ENCODE results near the gene CDH3. TPM values are rescaled to one million over a fixed set of nuclear protein-coding genes. Genes with fewer than 3 reads are reported as not detected.

Gene CDH3
- total and polyA plus RNA-seq, 2 of the 13 experiments (the other 11 are each of a cell fraction or from before 2014, with no cell fraction given): 0.11 TPM; not detected in 1

DNA sequence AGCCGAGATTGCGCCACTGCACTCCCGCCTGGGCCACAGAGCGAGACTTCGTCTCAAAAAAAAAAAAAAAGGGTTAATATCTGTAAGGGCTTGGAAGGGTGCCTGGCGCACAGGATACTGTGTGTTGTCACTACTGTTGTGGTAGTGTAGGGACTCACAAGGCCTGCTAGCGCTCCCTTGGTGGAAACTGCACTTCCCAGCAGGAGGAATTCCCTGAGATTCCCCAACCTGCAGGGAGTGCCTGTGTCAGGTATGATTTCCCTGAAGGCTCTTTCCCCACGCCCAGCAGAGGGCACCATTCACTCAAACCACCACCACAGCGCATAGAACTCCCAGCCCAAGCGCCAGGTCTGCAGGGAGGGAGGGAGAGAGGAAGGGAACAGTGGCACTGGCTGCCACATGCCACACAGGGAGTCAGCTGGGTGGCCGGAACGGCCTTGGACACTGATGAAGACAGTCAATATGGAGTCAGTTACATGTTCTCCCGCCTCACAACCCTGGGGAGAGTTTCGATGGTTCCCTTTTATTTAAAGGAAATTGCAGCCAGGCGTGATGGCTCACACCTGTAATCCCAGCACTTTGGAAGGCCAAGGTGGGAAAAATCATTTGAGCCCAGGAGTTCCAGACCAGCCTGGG, 59.2 kb downstream of the CDH3 start (continued):
- TF ChIP-seq, protein P1, sequence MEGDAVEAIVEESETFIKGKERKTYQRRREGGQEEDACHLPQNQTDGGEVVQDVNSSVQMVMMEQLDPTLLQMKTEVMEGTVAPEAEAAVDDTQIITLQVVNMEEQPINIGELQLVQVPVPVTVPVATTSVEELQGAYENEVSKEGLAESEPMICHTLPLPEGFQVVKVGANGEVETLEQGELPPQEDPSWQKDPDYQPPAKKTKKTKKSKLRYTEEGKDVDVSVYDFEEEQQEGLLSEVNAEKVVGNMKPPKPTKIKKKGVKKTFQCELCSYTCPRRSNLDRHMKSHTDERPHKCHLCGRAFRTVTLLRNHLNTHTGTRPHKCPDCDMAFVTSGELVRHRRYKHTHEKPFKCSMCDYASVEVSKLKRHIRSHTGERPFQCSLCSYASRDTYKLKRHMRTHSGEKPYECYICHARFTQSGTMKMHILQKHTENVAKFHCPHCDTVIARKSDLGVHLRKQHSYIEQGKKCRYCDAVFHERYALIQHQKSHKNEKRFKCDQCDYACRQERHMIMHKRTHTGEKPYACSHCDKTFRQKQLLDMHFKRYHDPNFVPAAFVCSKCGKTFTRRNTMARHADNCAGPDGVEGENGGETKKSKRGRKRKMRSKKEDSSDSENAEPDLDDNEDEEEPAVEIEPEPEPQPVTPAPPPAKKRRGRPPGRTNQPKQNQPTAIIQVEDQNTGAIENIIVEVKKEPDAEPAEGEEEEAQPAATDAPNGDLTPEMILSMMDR (CRISPR knock-in tag; IDR thresholded peaks at IDR 0.05): peak; percentile 99
- TF ChIP-seq NAIF1 (CRISPR knock-in tag; IDR thresholded peaks at IDR 0.05; ENCODE audit: borderline replicate concordance) (no peak), ZBTB38 (CRISPR knock-in tag; IDR thresholded peaks at IDR 0.05) (peak; percentile 60; the same call in 1 of the 2 replicates), ZNF367 (CRISPR knock-in tag; IDR thresholded peaks at IDR 0.05; ENCODE audit: borderline replicate concordance) (no peak)
- TF ChIP-seq, protein P2, sequence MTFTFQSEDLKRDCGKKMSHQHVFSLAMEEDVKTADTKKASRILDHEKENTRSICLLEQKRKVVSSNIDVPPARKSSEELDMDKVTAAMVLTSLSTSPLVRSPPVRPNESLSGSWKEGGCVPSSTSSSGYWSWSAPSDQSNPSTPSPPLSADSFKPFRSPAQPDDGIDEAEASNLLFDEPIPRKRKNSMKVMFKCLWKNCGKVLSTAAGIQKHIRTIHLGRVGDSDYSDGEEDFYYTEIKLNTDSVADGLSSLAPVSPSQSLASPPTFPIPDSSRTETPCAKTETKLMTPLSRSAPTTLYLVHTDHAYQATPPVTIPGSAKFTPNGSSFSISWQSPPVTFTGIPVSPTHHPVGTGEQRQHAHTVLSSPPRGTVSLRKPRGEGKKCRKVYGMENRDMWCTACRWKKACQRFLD (CRISPR knock-in tag; IDR thresholded peaks at IDR 0.05; ENCODE audit: borderline replicate concordance): no peak

DNA sequence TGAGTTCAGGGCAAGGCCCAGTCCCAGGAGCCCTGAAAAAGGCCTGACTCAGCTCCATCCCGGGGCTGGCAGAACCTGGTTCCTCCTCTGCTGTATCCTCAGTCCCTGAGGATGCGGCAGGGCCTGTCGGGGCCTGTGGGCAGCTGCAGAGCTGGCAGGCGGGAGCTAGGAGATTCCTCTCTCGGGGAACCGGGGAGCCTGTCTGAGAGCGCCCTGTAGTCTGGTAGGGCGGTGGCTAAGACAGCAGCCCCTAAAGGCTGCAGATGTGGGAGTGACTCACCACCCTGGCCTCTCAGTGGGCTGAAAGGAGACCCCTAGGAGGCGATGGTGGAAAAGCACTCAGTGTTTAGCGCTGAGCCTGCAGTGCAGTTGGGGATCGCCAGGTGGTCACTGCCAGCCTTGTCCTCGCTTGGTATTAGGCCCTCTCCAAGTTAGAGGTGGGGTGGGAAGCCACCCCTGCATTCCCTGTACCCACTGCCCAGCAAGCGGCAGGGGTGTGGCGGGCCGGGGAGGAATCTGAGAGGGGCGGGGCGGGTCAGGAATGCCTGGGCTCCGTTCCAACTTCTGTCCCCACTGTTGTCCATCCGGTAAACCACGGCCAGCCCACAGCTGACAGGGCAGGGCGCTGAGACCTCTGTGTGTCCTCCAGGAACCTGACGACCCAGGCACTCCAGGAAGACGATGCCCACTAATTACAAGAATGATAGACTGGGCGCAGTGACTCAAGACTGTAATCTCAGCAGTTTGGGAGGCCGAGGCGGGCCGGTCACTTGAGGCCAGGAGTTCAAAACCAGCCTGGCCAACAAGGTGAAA, 62.4 kb downstream of the CDH3 start:
- H3K4me1 ChIP-seq (ENCODE audit: insufficient read depth, low read length): peaks cover 40% of the 10 kb centered on the region
- WGBS (ENCODE audit: low lambda C conversion rate): 5% methylated on average over 11 of the region's 27 CpGs
- peak; percentile 46 for FAIRE-seq
- peak overlapping the region; percentile 71 for H3K4me2 ChIP-seq (ENCODE audit: low read depth, low read length)
- no peak overlapping the region for H3K9ac ChIP-seq (ENCODE audit: insufficient read depth, low read depth, low read length)
- H3K9me3 ChIP-seq (ENCODE audit: low read length): no peaks in the 10 kb centered on the region
- H4K20me1 ChIP-seq (ENCODE audit: insufficient read depth, low read length): no peaks in the 10 kb centered on the region
- no peak overlapping the region for H3K27ac ChIP-seq (ENCODE audit: extremely low read length, insufficient read depth, low read length)
- H2AFZ ChIP-seq (ENCODE audit: low read length): no peak overlapping the region
- peak overlapping the region in 1 of 3 experiments; percentile 47; a peak in 1 of 6 replicates for H3K4me3 ChIP-seq (replicated peaks in 1 of 3; ENCODE audit: insufficient read depth in 1 of 3, low read depth in 2 of 3, low read length in 3 of 3)
- ATAC-seq: peak; percentile 88
- H3K79me2 ChIP-seq (ENCODE audit: insufficient read depth, low read length): no peaks in the 10 kb centered on the region
- H3K27me3 ChIP-seq (ENCODE audit: control insufficient read depth in 1 of 2, insufficient read depth in 2 of 2, low read length in 2 of 2): peaks cover 0 to 19% of the 10 kb centered on the region in 2 experiments; a peak in 2 of 5 replicates
- H3K36me3 ChIP-seq (replicated peaks in 1 of 2; ENCODE audit: control insufficient read depth in 1 of 2, insufficient read depth in 2 of 2, low read length in 2 of 2): no peaks in the 10 kb centered on the region
- BruUV-seq (replicated peaks): no TSS peak
- in situ Hi-C loops (cut with HindIII; ENCODE audit: extremely low pct_ligation_motif_present, low pct_unique_long_range_greater_than_20kb): loop anchor here (25.0 kb wide), 1 partner anchor 405 kb away; the partner anchor contains the start of gene HAS3
- intact Hi-C loops (cut with micrococcal nuclease; ENCODE audit: unreplicated experiment): loop anchor here (1.0 to 2.0 kb wide), 2 partner anchors 79 to 85 kb away; no protein-coding TSS in a partner anchor
- CTCF ChIA-PET (ENCODE audit: low intra/inter-chr PET ratio, low total read pairs): interaction anchor here (1.0 to 3.7 kb wide), 2 partner anchors 93 to 136 kb away, joined by 3 to 25 read pairs; partner anchors contain the start of gene TANGO6
- peak; percentile 81 for DNase-seq (ENCODE audit: low spot score)
- POLR2A ChIA-PET: interaction anchor here (0.7 to 2.9 kb wide), 6 partner anchors 15 to 178 kb away, joined by 3 to 19 read pairs (median 4); no protein-coding TSS in a partner anchor
- TF ChIP-seq SALL1 (CRISPR knock-in tag; IDR thresholded peaks at IDR 0.05) (peak; percentile 57; the same call in 1 of the 2 replicates), RAD21 (CRISPR knock-in tag; IDR thresholded peaks at IDR 0.05) (peak; percentile 83), ZNF775 (CRISPR knock-in tag; IDR thresholded peaks at IDR 0.05; ENCODE audit: borderline replicate concordance) (no peak), GATAD2A (CRISPR knock-in tag; IDR thresholded peaks at IDR 0.05) (peak; percentile 80), ZSCAN22 (CRISPR knock-in tag; IDR thresholded peaks at IDR 0.05) (no peak), CBX2 (IDR thresholded peaks at IDR 0.05; ENCODE audit: low read depth, low read length) (no peak), CBX2 (CRISPR knock-in tag; IDR thresholded peaks at IDR 0.05; ENCODE audit: low read depth) (0 out of 2 replicates have a peak, but pooled peaks have one; percentile 12)
- TF ChIP-seq, protein P3, sequence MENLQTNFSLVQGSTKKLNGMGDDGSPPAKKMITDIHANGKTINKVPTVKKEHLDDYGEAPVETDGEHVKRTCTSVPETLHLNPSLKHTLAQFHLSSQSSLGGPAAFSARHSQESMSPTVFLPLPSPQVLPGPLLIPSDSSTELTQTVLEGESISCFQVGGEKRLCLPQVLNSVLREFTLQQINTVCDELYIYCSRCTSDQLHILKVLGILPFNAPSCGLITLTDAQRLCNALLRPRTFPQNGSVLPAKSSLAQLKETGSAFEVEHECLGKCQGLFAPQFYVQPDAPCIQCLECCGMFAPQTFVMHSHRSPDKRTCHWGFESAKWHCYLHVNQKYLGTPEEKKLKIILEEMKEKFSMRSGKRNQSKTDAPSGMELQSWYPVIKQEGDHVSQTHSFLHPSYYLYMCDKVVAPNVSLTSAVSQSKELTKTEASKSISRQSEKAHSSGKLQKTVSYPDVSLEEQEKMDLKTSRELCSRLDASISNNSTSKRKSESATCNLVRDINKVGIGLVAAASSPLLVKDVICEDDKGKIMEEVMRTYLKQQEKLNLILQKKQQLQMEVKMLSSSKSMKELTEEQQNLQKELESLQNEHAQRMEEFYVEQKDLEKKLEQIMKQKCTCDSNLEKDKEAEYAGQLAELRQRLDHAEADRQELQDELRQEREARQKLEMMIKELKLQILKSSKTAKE (CRISPR knock-in tag; IDR thresholded peaks at IDR 0.05; ENCODE audit: borderline replicate concordance): no peak
